Calu3 (cell line): Measurements from ENCODE around the gene CCDC141. TPM values are rescaled to one million over a fixed set of nuclear protein-coding genes. Genes with fewer than 3 reads are reported as not detected.

ENCODE experiments used
- BruUV-seq: library from RNA; stranded (reverse); fragments of 400-500 nt; replicated peaks from 2 replicates; lab custom pipeline; 2021; lab: Mats Ljungman, UMichigan
- CTCF ChIA-PET: fragments of 300-600 bp; sonication (Branson Sonifier 250); formaldehyde crosslinking; loops from one replicate; lab custom pipeline; 2022; ENCODE audit warnings: antibody characterized with exemption; lab: Charles Lee
- DNase-seq: peaks from one replicate; pipeline ENCODE4 v3.0.0; 2022
- H3K27ac Mint-ChIP-seq: one replicate; pipeline ENCODE4 v1.8.0; 2022; ENCODE audit warnings: mixed read lengths; ENCODE audit not compliant: unreplicated experiment
- H3K27me3 Mint-ChIP-seq: one replicate; pipeline ENCODE4 v1.8.0; 2022; ENCODE audit warnings: mixed read lengths; ENCODE audit not compliant: unreplicated experiment
- H3K36me3 Mint-ChIP-seq: one replicate; pipeline ENCODE4 v1.8.0; 2022; ENCODE audit warnings: mild to moderate bottlenecking, moderate library complexity, mixed read lengths; ENCODE audit not compliant: insufficient read depth, unreplicated experiment
- H3K4me1 Mint-ChIP-seq: one replicate; pipeline ENCODE4 v1.8.0; 2022; ENCODE audit warnings: mild to moderate bottlenecking, low read depth, mixed read lengths; ENCODE audit not compliant: unreplicated experiment
- H3K4me3 Mint-ChIP-seq: one replicate; pipeline ENCODE4 v1.8.0; 2022; ENCODE audit warnings: mild to moderate bottlenecking, low read depth, moderate library complexity, mixed read lengths; ENCODE audit not compliant: unreplicated experiment
- H3K9me3 Mint-ChIP-seq: one replicate; pipeline ENCODE4 v1.8.0; 2022; ENCODE audit warnings: low read depth, mixed read lengths; ENCODE audit not compliant: unreplicated experiment
- intact Hi-C: fragments of 100-400 bp; cut with micrococcal nuclease; formaldehyde crosslinking; loops from one replicate; pipeline ENCODE4 v1.10.0; 2022; ENCODE audit not compliant: unreplicated experiment
- total RNA-seq: library from RNA; stranded (reverse); gene quantifications from 2 replicates; pipeline ENCODE4 v1.2.3, GENCODE V29; 2022
- TF ChIP-seq, protein P1 (sequence below): fragments of 200-600 bp; IDR thresholded peaks from one replicate; pipeline ENCODE4 v1.8.0; 2022; ENCODE audit warnings: antibody characterized with exemption; ENCODE audit not compliant: unreplicated experiment

CCDC141 gene
- total RNA-seq, 1 experiment from 2014 or later: 0.07 TPM

DNA sequence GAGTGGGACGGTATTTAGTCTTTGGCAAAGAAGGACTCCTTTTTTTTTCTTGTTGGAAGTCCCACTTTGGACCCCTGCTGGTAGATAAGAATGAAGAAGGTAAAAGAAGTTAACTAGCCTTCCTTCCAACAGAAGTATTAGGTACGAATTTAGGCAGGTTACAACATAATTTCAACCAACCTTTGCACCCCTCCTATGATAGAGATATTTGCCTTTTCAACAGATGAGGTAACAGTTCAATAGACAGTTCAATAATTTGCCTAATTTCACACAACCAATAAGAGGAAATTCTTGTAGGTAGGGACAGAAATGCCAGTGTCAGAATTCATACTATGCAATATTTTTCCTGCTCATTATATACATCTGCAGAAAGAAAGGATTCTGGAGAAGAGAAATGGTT is 100.8 kb downstream of the CCDC141 start:
- H3K4me1 Mint-ChIP-seq: no peaks in the 10 kb centered on the region
- H3K9me3 Mint-ChIP-seq: peaks cover 3% of the 10 kb centered on the region
- intact Hi-C loops: no loop called here
- no peak for DNase-seq
- TF ChIP-seq, protein P1, sequence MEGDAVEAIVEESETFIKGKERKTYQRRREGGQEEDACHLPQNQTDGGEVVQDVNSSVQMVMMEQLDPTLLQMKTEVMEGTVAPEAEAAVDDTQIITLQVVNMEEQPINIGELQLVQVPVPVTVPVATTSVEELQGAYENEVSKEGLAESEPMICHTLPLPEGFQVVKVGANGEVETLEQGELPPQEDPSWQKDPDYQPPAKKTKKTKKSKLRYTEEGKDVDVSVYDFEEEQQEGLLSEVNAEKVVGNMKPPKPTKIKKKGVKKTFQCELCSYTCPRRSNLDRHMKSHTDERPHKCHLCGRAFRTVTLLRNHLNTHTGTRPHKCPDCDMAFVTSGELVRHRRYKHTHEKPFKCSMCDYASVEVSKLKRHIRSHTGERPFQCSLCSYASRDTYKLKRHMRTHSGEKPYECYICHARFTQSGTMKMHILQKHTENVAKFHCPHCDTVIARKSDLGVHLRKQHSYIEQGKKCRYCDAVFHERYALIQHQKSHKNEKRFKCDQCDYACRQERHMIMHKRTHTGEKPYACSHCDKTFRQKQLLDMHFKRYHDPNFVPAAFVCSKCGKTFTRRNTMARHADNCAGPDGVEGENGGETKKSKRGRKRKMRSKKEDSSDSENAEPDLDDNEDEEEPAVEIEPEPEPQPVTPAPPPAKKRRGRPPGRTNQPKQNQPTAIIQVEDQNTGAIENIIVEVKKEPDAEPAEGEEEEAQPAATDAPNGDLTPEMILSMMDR: no peak
- BruUV-seq: no TSS peak
- CTCF ChIA-PET: no interaction called here
- H3K27me3 Mint-ChIP-seq: peaks cover 30% of the 10 kb centered on the region
- H3K4me3 Mint-ChIP-seq: no peak overlapping the region
- no peak overlapping the region for H3K27ac Mint-ChIP-seq
- no peaks in the 10 kb centered on the region for H3K36me3 Mint-ChIP-seq

DNA sequence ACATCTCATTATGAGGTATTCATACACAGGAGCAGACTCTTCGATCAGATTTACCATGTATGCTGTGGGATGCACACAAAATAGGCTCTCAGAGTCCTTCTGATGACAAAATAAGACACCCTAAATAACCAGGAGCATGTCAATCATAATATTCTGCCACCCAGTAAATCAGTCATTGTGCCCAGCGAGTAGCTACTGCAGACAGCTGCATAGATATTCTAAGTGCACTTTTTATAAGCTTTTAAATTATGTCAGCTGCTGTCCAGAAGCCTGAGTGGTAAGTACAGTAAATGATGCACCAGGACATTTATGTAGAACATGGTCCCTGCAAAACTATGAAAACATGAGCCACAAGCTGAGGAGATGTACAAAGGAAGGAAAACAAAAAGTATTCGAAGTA is 102.9 kb downstream of the CCDC141 start:
- H3K4me1 Mint-ChIP-seq: no peaks in the 10 kb centered on the region
- no peak for DNase-seq
- CTCF ChIA-PET: no interaction called here
- no peaks in the 10 kb centered on the region for H3K36me3 Mint-ChIP-seq
- H3K27me3 Mint-ChIP-seq: peaks cover 30% of the 10 kb centered on the region
- H3K4me3 Mint-ChIP-seq: no peak overlapping the region
- TF ChIP-seq, protein P1: no peak
- H3K27ac Mint-ChIP-seq: no peak overlapping the region
- peaks cover 3% of the 10 kb centered on the region for H3K9me3 Mint-ChIP-seq
- BruUV-seq: no TSS peak
- intact Hi-C loops: no loop called here

DNA sequence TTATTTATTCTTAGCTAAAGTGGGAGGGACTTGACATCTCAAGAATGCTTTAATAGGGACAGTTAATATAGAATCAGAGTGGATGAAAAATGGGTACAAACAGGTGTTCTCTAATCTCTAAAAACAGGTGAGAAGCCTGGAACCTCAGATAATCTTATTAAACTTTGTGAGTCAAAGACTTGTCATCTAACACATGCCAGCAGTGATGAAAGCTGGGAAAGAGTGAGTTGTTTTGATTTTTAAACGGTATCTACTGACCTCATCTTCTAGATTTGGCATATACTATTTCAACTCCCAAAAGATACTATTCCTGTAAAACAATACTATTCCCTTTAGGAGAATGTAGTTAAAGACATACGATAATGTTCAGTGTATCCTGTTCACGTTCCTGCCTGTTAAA is 103.4 kb downstream of the CCDC141 start:
- CTCF ChIA-PET: no interaction called here
- Mint-ChIP-seq H3K4me3 (no peak overlapping the region), H3K27me3 (peaks cover 30% of the 10 kb centered on the region), H3K4me1 (no peaks in the 10 kb centered on the region), H3K9me3 (peaks cover 3% of the 10 kb centered on the region), H3K36me3 (no peaks in the 10 kb centered on the region), H3K27ac (no peak overlapping the region)
- intact Hi-C loops: no loop called here
- DNase-seq: no peak
- TF ChIP-seq, protein P1: no peak
- BruUV-seq: no TSS peak

DNA sequence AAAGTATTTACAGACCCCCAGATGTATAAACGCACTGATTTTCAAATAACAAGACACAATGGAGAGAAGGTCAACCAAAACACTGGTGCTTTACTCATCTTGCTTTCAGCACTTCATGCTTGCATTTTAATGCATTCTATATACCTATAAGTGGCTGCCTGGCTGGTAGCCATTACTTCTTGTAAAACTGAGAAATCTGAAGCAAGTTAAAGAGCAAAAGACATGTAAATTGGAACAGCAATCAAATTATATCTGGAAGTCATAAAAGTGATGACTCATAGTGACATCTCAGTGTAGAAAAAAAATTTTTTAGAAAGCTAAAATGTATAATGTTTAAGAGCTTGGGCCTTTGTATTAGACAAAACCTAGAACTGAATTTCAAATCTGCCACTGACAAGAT is 106.2 kb downstream of the CCDC141 start:
- H3K9me3 Mint-ChIP-seq: peaks cover 3% of the 10 kb centered on the region
- H3K27me3 Mint-ChIP-seq: peaks cover 22% of the 10 kb centered on the region
- no peaks in the 10 kb centered on the region for H3K36me3 Mint-ChIP-seq
- CTCF ChIA-PET: no interaction called here
- no peak overlapping the region for H3K4me3 Mint-ChIP-seq
- no peak for DNase-seq
- intact Hi-C loops: no loop called here
- TF ChIP-seq, protein P1: no peak
- H3K27ac Mint-ChIP-seq: no peak overlapping the region
- no TSS peak for BruUV-seq
- H3K4me1 Mint-ChIP-seq: no peaks in the 10 kb centered on the region

DNA sequence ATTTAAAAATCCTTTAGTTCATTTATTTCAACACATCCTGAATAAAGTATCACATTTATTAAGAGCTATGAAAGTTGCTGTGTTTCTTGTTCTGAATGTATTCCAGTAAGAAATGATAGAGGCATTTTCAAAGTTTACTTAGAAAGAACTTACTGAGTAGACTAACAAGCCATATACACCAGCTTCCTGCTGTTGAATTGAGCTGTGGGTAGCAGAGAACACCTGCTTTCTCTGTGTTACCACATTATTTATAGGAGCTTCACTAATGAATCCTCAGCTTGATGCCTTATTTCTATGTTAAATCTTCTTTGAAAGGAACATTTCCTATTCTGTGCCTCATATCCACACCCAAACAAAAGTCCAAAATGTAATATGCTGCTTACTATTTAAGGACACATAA is 115.4 kb downstream of the CCDC141 start:
- no peaks in the 10 kb centered on the region for H3K36me3 Mint-ChIP-seq
- no TSS peak for BruUV-seq
- no peaks in the 10 kb centered on the region for H3K27me3 Mint-ChIP-seq
- intact Hi-C loops: no loop called here
- DNase-seq: no peak
- no peak overlapping the region for H3K4me3 Mint-ChIP-seq
- CTCF ChIA-PET: no interaction called here
- H3K4me1 Mint-ChIP-seq: no peaks in the 10 kb centered on the region
- TF ChIP-seq, protein P1: no peak
- H3K27ac Mint-ChIP-seq: no peak overlapping the region
- H3K9me3 Mint-ChIP-seq: peaks cover 10% of the 10 kb centered on the region
